Measurements from ENCODE around the gene ATP1A2. TPM values are rescaled to one million over a fixed set of nuclear protein-coding genes. Genes with fewer than 3 reads are reported as not detected.

ATP1A2 gene
- total and polyA plus RNA-seq, 3 donors from 2014 or later = 13.2 to 27.9 (median 14.2) TPM

- Histone ChIP-seq H3K4me3 (no peak overlapping the region), H3K27ac (no peak overlapping the region), H3K9me3 (no peaks in the 10 kb centered on the region), H3K4me1 (no peaks in the 10 kb centered on the region), H3K36me3 (ENCODE audit: low read depth, missing control alignments) (no peaks in the 10 kb centered on the region), H3K27me3 (no peaks in the 10 kb centered on the region)
- 87 to 94% methylated on average over 3 of the region's 3 CpGs for WGBS, 2 donors
- intact Hi-C loops (cut with DNase I; ENCODE audit: low total_unique reads) = no loop called here
- no peak for DNase-seq
- TF ChIP-seq CTCF (IDR thresholded peaks at IDR 0.05) (no peak), POLR2A (IDR thresholded peaks at IDR 0.05) (no peak)
These were observed 32.6 kb downstream of the ATP1A2 start for GRCh38 chr1:160148121-160148520.

GRCh38 chr1:160149233-160149632, 33.7 kb downstream of the ATP1A2 start:
- H3K9me3 ChIP-seq = no peaks in the 10 kb centered on the region
- H3K36me3 ChIP-seq (ENCODE audit: low read depth, missing control alignments) = no peaks in the 10 kb centered on the region
- no peaks in the 10 kb centered on the region for H3K4me1 ChIP-seq
- H3K4me3 ChIP-seq = no peak overlapping the region
- H3K27ac ChIP-seq = no peak overlapping the region
- TF ChIP-seq POLR2A (IDR thresholded peaks at IDR 0.05) (no peak), CTCF (IDR thresholded peaks at IDR 0.05) (no peak)
- intact Hi-C loops (cut with DNase I; ENCODE audit: low total_unique reads) = no loop called here
- H3K27me3 ChIP-seq = no peaks in the 10 kb centered on the region
- DNase-seq = no peak

GRCh38 chr1:160149716-160150115, 34.2 kb downstream of the ATP1A2 start:
- no peaks in the 10 kb centered on the region for H3K9me3 ChIP-seq
- H3K27me3 ChIP-seq = no peaks in the 10 kb centered on the region
- H3K36me3 ChIP-seq (ENCODE audit: low read depth, missing control alignments) = no peaks in the 10 kb centered on the region
- no peak overlapping the region for H3K27ac ChIP-seq
- intact Hi-C loops (cut with DNase I; ENCODE audit: low total_unique reads) = no loop called here
- TF ChIP-seq CTCF (IDR thresholded peaks at IDR 0.05) (no peak), POLR2A (IDR thresholded peaks at IDR 0.05) (no peak)
- H3K4me1 ChIP-seq = no peaks in the 10 kb centered on the region
- WGBS, 2 donors = 87 to 90% methylated on average over 2 of the region's 2 CpGs
- H3K4me3 ChIP-seq = no peak overlapping the region
- no peak for DNase-seq

- Histone ChIP-seq H3K9me3 (no peaks in the 10 kb centered on the region), H3K27me3 (no peaks in the 10 kb centered on the region), H3K4me3 (no peak within 1 kb of the TSS), H3K27ac (no peak within 1 kb of the TSS), H3K4me1 (no peaks in the 10 kb centered on the region), H3K36me3 (ENCODE audit: low read depth, missing control alignments) (no peaks in the 10 kb centered on the region)
- WGBS, 2 donors = 88 to 93% methylated on average over 6 of the region's 6 CpGs
- TF ChIP-seq CTCF (IDR thresholded peaks at IDR 0.05) = no peak
- no peak for TF ChIP-seq POLR2A (IDR thresholded peaks at IDR 0.05)
- intact Hi-C loops (cut with DNase I; ENCODE audit: low total_unique reads) = no loop called here
- no peak for DNase-seq
These were observed 35.7 kb downstream of the ATP1A2 start, which contains the start of gene ATP1A4 for GRCh38 chr1:160151303-160151702. Gene ATP1A4 (plus strand): TSS chr1:160151603. CDS start chr1:160152041, 438 bp downstream.

GRCh38 chr1:160154790-160155189, 39.2 kb downstream of the ATP1A2 start:
- Histone ChIP-seq H3K27me3 (no peaks in the 10 kb centered on the region), H3K9me3 (no peaks in the 10 kb centered on the region), H3K4me1 (peaks cover 2% of the 10 kb centered on the region), H3K27ac (no peak overlapping the region), H3K36me3 (ENCODE audit: low read depth, missing control alignments) (no peaks in the 10 kb centered on the region), H3K4me3 (no peak overlapping the region)
- WGBS, 2 donors = 89 to 91% methylated on average over 3 of the region's 3 CpGs
- DNase-seq = no peak
- no peak for TF ChIP-seq POLR2A (IDR thresholded peaks at IDR 0.05)
- TF ChIP-seq CTCF (IDR thresholded peaks at IDR 0.05) = no peak
- intact Hi-C loops (cut with DNase I; ENCODE audit: low total_unique reads) = no loop called here
